RWPE2 (cell line): ENCODE results near the gene CTSL.

Experiments used
- ATAC-seq: fragments of 200-7000 bp; cut with Tn5 transposase; 3 replicates; pipeline ENCODE4 v1.9.1; 2021; ENCODE audit warnings: low read depth
- DNase-seq: peaks from one replicate; pipeline ENCODE4 v3.0.0-alpha.2; 2020; ENCODE audit warnings: low spot score
- H3K27ac ChIP-seq: fragments of 450-650 bp; 2 replicates; pipeline ENCODE4 v1.5.1; 2017; ENCODE audit warnings: mild to moderate bottlenecking; ENCODE audit not compliant: poor library complexity, severe bottlenecking
- H3K27me3 ChIP-seq: fragments of 250-450 bp; sonication (Bioruptor Pico); 2 replicates; pipeline ENCODE4 v1.5.1; 2021; ENCODE audit warnings: mild to moderate bottlenecking, moderate library complexity; ENCODE audit not compliant: insufficient read depth, poor library complexity, severe bottlenecking
- H3K36me3 ChIP-seq: fragments of 250-450 bp; sonication (Bioruptor Pico); 2 replicates; pipeline ENCODE4 v1.5.1; 2020; ENCODE audit warnings: low read depth, mild to moderate bottlenecking, moderate library complexity
- H3K4me1 ChIP-seq: fragments of 250-450 bp; sonication (Bioruptor Pico); 2 replicates; pipeline ENCODE4 v1.5.1; 2021; ENCODE audit warnings: mild to moderate bottlenecking, moderate library complexity; ENCODE audit not compliant: insufficient read depth, poor library complexity, severe bottlenecking
- H3K4me3 ChIP-seq: fragments of 250-450 bp; sonication (Bioruptor Pico); 2 replicates; pipeline ENCODE4 v1.5.1; 2021; ENCODE audit warnings: mild to moderate bottlenecking, moderate library complexity; ENCODE audit not compliant: severe bottlenecking
- H3K9me3 ChIP-seq: fragments of 250-450 bp; sonication (Bioruptor Pico); 2 replicates; pipeline ENCODE4 v1.5.1; 2021; ENCODE audit warnings: mild to moderate bottlenecking, moderate library complexity; ENCODE audit not compliant: severe bottlenecking
- CTCF ChIP-seq: fragments of 450-650 bp; IDR thresholded peaks from one replicate; pipeline ENCODE4 v1.5.1; 2017; ENCODE audit warnings: mild to moderate bottlenecking, moderate library complexity; ENCODE audit not compliant: poor library complexity, severe bottlenecking

The CTSL gene

DNA sequence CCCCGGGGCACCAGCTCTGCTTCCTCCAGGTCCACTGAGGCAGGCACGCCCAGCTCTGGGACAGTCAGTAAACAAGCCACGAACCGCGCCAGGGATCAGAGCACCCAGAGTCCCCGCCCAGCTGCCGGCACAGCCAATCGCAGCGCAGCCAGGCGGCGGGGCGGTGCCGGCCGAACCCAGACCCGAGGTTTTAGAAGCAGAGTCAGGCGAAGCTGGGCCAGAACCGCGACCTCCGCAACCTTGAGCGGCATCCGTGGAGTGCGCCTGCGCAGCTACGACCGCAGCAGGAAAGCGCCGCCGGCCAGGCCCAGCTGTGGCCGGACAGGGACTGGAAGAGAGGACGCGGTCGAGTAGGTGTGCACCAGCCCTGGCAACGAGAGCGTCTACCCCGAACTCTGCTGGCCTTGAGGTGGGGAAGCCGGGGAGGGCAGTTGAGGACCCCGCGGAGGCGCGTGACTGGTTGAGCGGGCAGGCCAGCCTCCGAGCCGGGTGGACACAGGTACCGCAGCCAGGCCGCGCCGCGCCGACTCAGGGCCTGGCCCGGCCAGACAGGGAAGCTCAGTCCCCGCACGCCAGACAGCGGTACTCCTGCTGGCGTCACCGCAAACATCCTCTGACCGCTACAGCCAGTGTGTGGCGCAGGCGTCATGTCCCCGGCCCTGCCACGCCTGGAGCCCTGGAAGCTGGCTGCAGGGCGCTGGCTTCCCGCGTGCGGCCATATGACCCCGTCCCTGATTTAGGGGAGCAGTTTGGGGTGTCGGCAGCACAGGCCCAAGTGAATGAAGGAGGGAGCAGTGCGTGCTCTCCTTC is at the start of gene CTSL:
Gene CTSL, plus strand, starts transcription at position 220 of the 810 bp plus-strand sequence. CDS start 1,485 bp downstream, outside the sequence.
- Histone ChIP-seq H3K9me3 (no peaks in the 10 kb centered on the region), H3K4me3 (peak within 1 kb of the TSS; percentile 52), H3K36me3 (peaks cover 34% of the 10 kb centered on the region), H3K27me3 (no peaks in the 10 kb centered on the region), H3K27ac (peak within 1 kb of the TSS; percentile 42), H3K4me1 (peaks cover 6% of the 10 kb centered on the region)
- DNase-seq (peak; percentile 73), ATAC-seq (peak; percentile 82)
- peak; percentile 35 for TF ChIP-seq CTCF

GRCh38 chr9:87676976-87677775 is 48.7 kb upstream of the CTSL start:
- H3K4me1 ChIP-seq: no peaks in the 10 kb centered on the region
- H3K27me3 ChIP-seq: no peaks in the 10 kb centered on the region
- no peaks in the 10 kb centered on the region for H3K36me3 ChIP-seq
- DNase-seq (no peak), ATAC-seq (no peak)
- no peak overlapping the region for H3K4me3 ChIP-seq
- TF ChIP-seq CTCF: no peak
- H3K27ac ChIP-seq: no peak overlapping the region
- H3K9me3 ChIP-seq: no peaks in the 10 kb centered on the region

- H3K4me3 ChIP-seq: no peak overlapping the region
- H3K27me3 ChIP-seq: no peaks in the 10 kb centered on the region
- no peak overlapping the region for H3K27ac ChIP-seq
- no peaks in the 10 kb centered on the region for H3K4me1 ChIP-seq
- ATAC-seq (no peak), DNase-seq (no peak)
- H3K9me3 ChIP-seq: no peaks in the 10 kb centered on the region
- H3K36me3 ChIP-seq: no peaks in the 10 kb centered on the region
- no peak for TF ChIP-seq CTCF
Observed at GRCh38 chr9:87677776-87678587, 47.9 kb upstream of the CTSL start.

- Histone ChIP-seq H3K36me3 (no peaks in the 10 kb centered on the region), H3K27ac (no peak overlapping the region), H3K4me1 (no peaks in the 10 kb centered on the region), H3K9me3 (no peaks in the 10 kb centered on the region), H3K27me3 (no peaks in the 10 kb centered on the region), H3K4me3 (no peak overlapping the region)
- DNase-seq (no peak), ATAC-seq (peak; percentile 59; the same call in 2 of the 3 replicates)
- peak; percentile 85 for TF ChIP-seq CTCF
Observed at GRCh38 chr9:87678650-87679355, 47.1 kb upstream of the CTSL start.
